Thoracic aorta (tissue), 2 donors: ENCODE data around the gene FAAP20. TPM values are rescaled to one million over a fixed set of nuclear protein-coding genes. Genes with fewer than 3 reads are reported as not detected.

ENCODE experiments used
- ATAC-seq: fragments of 150-250 bp; one replicate; pipeline ENCODE4 v1.8.0; 2017; ENCODE audit warnings: low read depth; ENCODE audit not compliant: insufficient number of reproducible peaks, low FRiP score
- DNase-seq: peaks from one replicate; pipeline ENCODE4 v3.0.0-alpha.2; 2020; ENCODE audit warnings: low spot score
- H3K27ac ChIP-seq, 2 donors: fragments of 200-600 bp; sonication (generic); 1 replicate in 1 of 2; 2 replicates in 1 of 2; pipeline ENCODE4 v1.5.1; 2016; ENCODE audit warnings: mild to moderate bottlenecking in 2 of 2, moderate library complexity in 2 of 2
- H3K27me3 ChIP-seq: fragments of 200-600 bp; sonication (generic); replicated peaks from 2 replicates; pipeline ENCODE4 v1.6.0; 2016; ENCODE audit warnings: mild to moderate bottlenecking; ENCODE audit not compliant: insufficient read depth
- H3K36me3 ChIP-seq: fragments of 200-600 bp; sonication (generic); one replicate; pipeline ENCODE4 v1.5.1; 2016
- H3K4me1 ChIP-seq, 2 donors: fragments of 200-600 bp; sonication (generic); 1 replicate in 1 of 2; 2 replicates in 1 of 2; pipeline versions ENCODE4 v1.5.1 to v1.6.0; 2016; ENCODE audit warnings: low read depth in 2 of 2, mild to moderate bottlenecking in 1 of 2; ENCODE audit not compliant: control insufficient read depth in 1 of 2
- H3K4me3 ChIP-seq: fragments of 200-600 bp; sonication (generic); 2 replicates; pipeline ENCODE4 v1.5.1; 2016; ENCODE audit warnings: mild to moderate bottlenecking
- H3K9me3 ChIP-seq: fragments of 200-600 bp; sonication (generic); 2 replicates; pipeline ENCODE4 v1.5.1; 2016
- CTCF ChIP-seq: fragments of 200-600 bp; sonication (generic); IDR thresholded peaks from one replicate; pipeline ENCODE4 v1.5.1; 2019; ENCODE audit warnings: antibody characterized with exemption
- total RNA-seq, 2 donors: library from RNA; depleted of rRNA; stranded (reverse); fragments of >200 nt; gene quantifications; one replicate each; pipeline versions ENCODE4 v1.1.0 to v1.2.3, GENCODE V29; 2016

Gene FAAP20
- total RNA-seq = 10 to 100 TPM; 29.1 to 52.6 TPM

- Histone ChIP-seq H3K4me3 (peak within 1 kb of the TSS; percentile 83), H3K27me3 (no peaks in the 10 kb centered on the region), H3K27ac (peak within 1 kb of the TSS; percentile 92 to 98), H3K9me3 (no peaks in the 10 kb centered on the region), H3K36me3 (no peaks in the 10 kb centered on the region), H3K4me1 (peaks cover 45 to 55% of the 10 kb centered on the region in 2 donors)
- TF ChIP-seq CTCF = no peak
- no peak for DNase-seq
- ATAC-seq = peak; percentile 25
These were observed at the start of gene FAAP20 for GRCh38 chr1:2194319-2194897. Gene FAAP20 (minus strand): TSS chr1:2194772. CDS start chr1:2194749, 23 bp downstream.

GRCh38 chr1:2242814-2243725 lies 48.5 kb upstream of the FAAP20 start:
- Histone ChIP-seq H3K36me3 (no peaks in the 10 kb centered on the region), H3K4me1 (peaks cover 68 to 96% of the 10 kb centered on the region in 2 donors), H3K4me3 (no peak overlapping the region), H3K27me3 (no peaks in the 10 kb centered on the region), H3K9me3 (no peaks in the 10 kb centered on the region), H3K27ac (peak overlapping the region in 1 of 2 donors; percentile 14)
- ATAC-seq = no peak
- no peak for DNase-seq
- no peak for TF ChIP-seq CTCF

GRCh38 chr1:2241820-2242219 lies 47.2 kb upstream of the FAAP20 start:
- no peak for TF ChIP-seq CTCF
- ATAC-seq (no peak), DNase-seq (no peak)
- Histone ChIP-seq H3K9me3 (no peaks in the 10 kb centered on the region), H3K36me3 (no peaks in the 10 kb centered on the region), H3K4me3 (no peak overlapping the region), H3K4me1 (peaks cover 68 to 96% of the 10 kb centered on the region in 2 donors), H3K27ac (no peak overlapping the region), H3K27me3 (no peaks in the 10 kb centered on the region)

GRCh38 chr1:2240270-2241156 lies 45.9 kb upstream of the FAAP20 start:
- ATAC-seq (peak; percentile 1), DNase-seq (no peak)
- Histone ChIP-seq H3K27me3 (no peaks in the 10 kb centered on the region), H3K36me3 (no peaks in the 10 kb centered on the region), H3K9me3 (no peaks in the 10 kb centered on the region), H3K4me3 (peak overlapping the region; percentile 63), H3K4me1 (peaks cover 70 to 96% of the 10 kb centered on the region in 2 donors), H3K27ac (peak overlapping the region; percentile 88 to 89)
- no peak for TF ChIP-seq CTCF
